HG02885 (cell line): Measurements from ENCODE around the gene EML4.
"Not testable (repeated sequence)": the region's sequence is repeated elsewhere in the genome, so short reads cannot be mapped to it uniquely, and the experiment has no call there.

Source experiments
- ATAC-seq: cut with Tn5 transposase; IDR thresholded peaks from one replicate; pipeline ENCODE4 v1.9.1; 2021; ENCODE audit warnings: mild to moderate bottlenecking; ENCODE audit not compliant: unreplicated experiment, poor library complexity

EML4 gene

GRCh38 chr2:42169100-42169873 is at the start of gene EML4:
Gene EML4, plus strand, starts transcription at chr2:42169353. Its CDS starts 259 bp downstream, at chr2:42169612.
- ATAC-seq: peak; percentile 79

- no peak for ATAC-seq
These were observed 45.7 kb upstream of the EML4 start for GRCh38 chr2:42123426-42123825.

- no peak for ATAC-seq
These were observed 45.0 kb upstream of the EML4 start for GRCh38 chr2:42124011-42124785.

GRCh38 chr2:42125841-42126594 is 43.1 kb upstream of the EML4 start:
- ATAC-seq: no peak

GRCh38 chr2:42126873-42127272 is 42.3 kb upstream of the EML4 start:
- peak; percentile 1 for ATAC-seq

- peak; percentile 68 for ATAC-seq
These were observed 41.4 kb upstream of the EML4 start for GRCh38 chr2:42127425-42128424.

GRCh38 chr2:42128721-42129486 is 40.2 kb upstream of the EML4 start:
- ATAC-seq: peak; percentile 30

GRCh38 chr2:42129487-42129852 is 39.7 kb upstream of the EML4 start:
- ATAC-seq: no peak

- peak; percentile 18 for ATAC-seq
These were observed 39.2 kb upstream of the EML4 start for GRCh38 chr2:42129947-42130346.

- ATAC-seq: not testable (repeated sequence)
These were observed 38.3 kb upstream of the EML4 start for GRCh38 chr2:42130858-42131257.

GRCh38 chr2:42132191-42132965 is 36.8 kb upstream of the EML4 start:
- no peak for ATAC-seq

GRCh38 chr2:42132966-42133641 is 36.0 kb upstream of the EML4 start:
- ATAC-seq: peak; percentile 74

- no peak for ATAC-seq
These were observed 35.4 kb upstream of the EML4 start for GRCh38 chr2:42133771-42134195.

GRCh38 chr2:42134401-42134932 is 34.7 kb upstream of the EML4 start:
- not testable (repeated sequence) for ATAC-seq

- ATAC-seq: peak; percentile 44
These were observed 33.5 kb upstream of the EML4 start for GRCh38 chr2:42135381-42136312.

- no peak for ATAC-seq
These were observed 32.4 kb upstream of the EML4 start for GRCh38 chr2:42136782-42137124.
